Loucy (cell line): ENCODE data around the gene NEBL.

ENCODE experiments used
- H2AFZ ChIP-seq: fragments of 200-600 bp; sonication (generic); 2 replicates; pipeline ENCODE4 v1.6.0; 2016; ENCODE audit warnings: antibody characterized with exemption, mild to moderate bottlenecking, low read length, moderate library complexity
- H3F3A ChIP-seq: fragments of 200-600 bp; 2 replicates; pipeline ENCODE4 v1.6.0; 2016; ENCODE audit warnings: antibody characterized with exemption, low read depth, mild to moderate bottlenecking
- H3K27me3 ChIP-seq: fragments of 200-600 bp; sonication (generic); 2 replicates; pipeline ENCODE4 v1.6.1; 2014; ENCODE audit warnings: low read length, mild to moderate bottlenecking; ENCODE audit not compliant: insufficient read depth, poor library complexity, severe bottlenecking
- H3K36me3 ChIP-seq: fragments of 200-600 bp; sonication (generic); 2 replicates; pipeline ENCODE4 v1.6.1; 2016; ENCODE audit warnings: low read length; ENCODE audit not compliant: insufficient read depth
- H3K4me1 ChIP-seq: fragments of 200-600 bp; sonication (generic); 2 replicates; pipeline ENCODE4 v1.5.1; 2014; ENCODE audit warnings: low read length, mild to moderate bottlenecking; ENCODE audit not compliant: insufficient read depth, poor library complexity, severe bottlenecking
- H3K4me2 ChIP-seq: fragments of 200-600 bp; sonication (generic); 2 replicates; pipeline ENCODE4 v1.6.0; 2014; ENCODE audit warnings: antibody characterized with exemption, low read length, low read depth, mild to moderate bottlenecking; ENCODE audit not compliant: poor library complexity, severe bottlenecking
- H3K4me3 ChIP-seq: fragments of 200-600 bp; sonication (generic); 2 replicates; pipeline ENCODE4 v1.5.1; 2014; ENCODE audit warnings: low read length, mild to moderate bottlenecking, mixed read lengths; ENCODE audit not compliant: poor library complexity, severe bottlenecking
- H3K79me2 ChIP-seq: fragments of 200-600 bp; sonication (generic); 2 replicates; pipeline ENCODE4 v1.6.1; 2014; ENCODE audit warnings: low read length; ENCODE audit not compliant: insufficient read depth
- H3K9ac ChIP-seq: fragments of 200-600 bp; sonication (generic); 2 replicates; pipeline ENCODE4 v1.6.0; 2014; ENCODE audit warnings: mild to moderate bottlenecking, low read depth, low read length, moderate library complexity; ENCODE audit not compliant: poor library complexity, severe bottlenecking
- H3K9me2 ChIP-seq: fragments of 200-600 bp; sonication (generic); replicated peaks from 2 replicates; pipeline ENCODE4 v1.6.1; 2016; ENCODE audit warnings: low read depth, low read length, mixed read lengths
- H3K9me3 ChIP-seq: fragments of 200-600 bp; sonication (generic); 2 replicates; pipeline ENCODE4 v1.6.1; 2014; ENCODE audit warnings: mild to moderate bottlenecking, antibody characterized with exemption, low read length, low read depth; ENCODE audit not compliant: insufficient read depth
- H4K20me1 ChIP-seq: fragments of 200-600 bp; sonication (generic); 2 replicates; pipeline ENCODE4 v1.6.0; 2014; ENCODE audit warnings: antibody characterized with exemption, low read length, mild to moderate bottlenecking; ENCODE audit not compliant: insufficient read depth, poor library complexity, severe bottlenecking
- EZH2phosphoT487 ChIP-seq: fragments of 200-600 bp; IDR thresholded peaks from 2 replicates; pipeline ENCODE4 v1.6.1; 2018; ENCODE audit warnings: antibody characterized with exemption, mild to moderate bottlenecking, moderate library complexity, borderline replicate concordance
- TF ChIP-seq, protein P1 (sequence below): fragments of 200-600 bp; sonication (generic); conservative IDR thresholded peaks from 2 replicates; pipeline ENCODE4 v1.5.1; 2014; ENCODE audit warnings: mild to moderate bottlenecking, antibody characterized with exemption, low read length

NEBL gene

DNA sequence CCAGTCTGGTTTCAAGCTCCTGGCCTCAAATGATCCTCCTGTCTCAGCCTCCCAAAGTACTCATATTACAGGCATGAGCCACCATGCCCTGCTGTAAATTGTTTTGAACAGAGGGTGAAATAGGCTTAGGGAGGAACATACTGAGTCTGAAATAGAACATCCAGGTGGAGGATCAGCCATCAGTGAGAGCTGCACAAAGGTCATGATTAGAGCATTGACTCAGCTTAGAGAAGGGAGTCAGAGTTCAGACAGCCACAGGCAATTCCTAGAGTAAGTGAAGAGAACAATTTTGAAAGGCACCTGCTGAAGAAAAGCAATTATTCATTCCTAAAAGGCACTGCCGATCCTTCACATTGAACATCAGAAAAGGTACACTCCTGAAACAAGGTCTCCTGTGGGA lies 15.9 kb upstream of the NEBL start:
- Histone ChIP-seq H3K9me2 (no peaks in the 10 kb centered on the region), H4K20me1 (no peaks in the 10 kb centered on the region), H3K4me2 (no peak overlapping the region), H3K4me3 (no peak overlapping the region), H3K9ac (no peak overlapping the region), H3F3A (no peaks in the 10 kb centered on the region), H3K36me3 (no peaks in the 10 kb centered on the region), H2AFZ (no peak overlapping the region), H3K4me1 (no peaks in the 10 kb centered on the region), H3K9me3 (no peaks in the 10 kb centered on the region), H3K79me2 (no peaks in the 10 kb centered on the region), H3K27me3 (no peaks in the 10 kb centered on the region)
- TF ChIP-seq EZH2phosphoT487: no peak
- TF ChIP-seq, protein P1, sequence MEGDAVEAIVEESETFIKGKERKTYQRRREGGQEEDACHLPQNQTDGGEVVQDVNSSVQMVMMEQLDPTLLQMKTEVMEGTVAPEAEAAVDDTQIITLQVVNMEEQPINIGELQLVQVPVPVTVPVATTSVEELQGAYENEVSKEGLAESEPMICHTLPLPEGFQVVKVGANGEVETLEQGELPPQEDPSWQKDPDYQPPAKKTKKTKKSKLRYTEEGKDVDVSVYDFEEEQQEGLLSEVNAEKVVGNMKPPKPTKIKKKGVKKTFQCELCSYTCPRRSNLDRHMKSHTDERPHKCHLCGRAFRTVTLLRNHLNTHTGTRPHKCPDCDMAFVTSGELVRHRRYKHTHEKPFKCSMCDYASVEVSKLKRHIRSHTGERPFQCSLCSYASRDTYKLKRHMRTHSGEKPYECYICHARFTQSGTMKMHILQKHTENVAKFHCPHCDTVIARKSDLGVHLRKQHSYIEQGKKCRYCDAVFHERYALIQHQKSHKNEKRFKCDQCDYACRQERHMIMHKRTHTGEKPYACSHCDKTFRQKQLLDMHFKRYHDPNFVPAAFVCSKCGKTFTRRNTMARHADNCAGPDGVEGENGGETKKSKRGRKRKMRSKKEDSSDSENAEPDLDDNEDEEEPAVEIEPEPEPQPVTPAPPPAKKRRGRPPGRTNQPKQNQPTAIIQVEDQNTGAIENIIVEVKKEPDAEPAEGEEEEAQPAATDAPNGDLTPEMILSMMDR: no peak

DNA sequence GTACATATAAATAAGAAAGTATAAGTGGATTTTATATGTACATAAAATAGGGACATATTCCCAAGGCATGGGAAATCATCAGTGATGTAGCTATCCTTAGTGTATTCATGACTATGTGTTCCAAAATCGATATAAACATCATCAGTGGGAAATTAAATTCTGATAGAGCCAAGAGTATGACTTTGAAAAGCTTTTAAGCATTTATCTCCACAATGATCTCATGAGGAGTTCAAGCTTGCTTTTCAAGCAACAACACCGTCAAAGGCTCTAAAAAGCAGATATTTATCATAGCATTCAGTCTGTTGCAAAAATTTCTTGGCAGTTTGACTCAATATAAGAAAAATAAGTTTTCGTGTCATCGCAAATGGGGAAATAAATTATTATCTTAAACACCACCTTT lies 14.5 kb upstream of the NEBL start:
- H3K36me3 ChIP-seq: no peaks in the 10 kb centered on the region

DNA sequence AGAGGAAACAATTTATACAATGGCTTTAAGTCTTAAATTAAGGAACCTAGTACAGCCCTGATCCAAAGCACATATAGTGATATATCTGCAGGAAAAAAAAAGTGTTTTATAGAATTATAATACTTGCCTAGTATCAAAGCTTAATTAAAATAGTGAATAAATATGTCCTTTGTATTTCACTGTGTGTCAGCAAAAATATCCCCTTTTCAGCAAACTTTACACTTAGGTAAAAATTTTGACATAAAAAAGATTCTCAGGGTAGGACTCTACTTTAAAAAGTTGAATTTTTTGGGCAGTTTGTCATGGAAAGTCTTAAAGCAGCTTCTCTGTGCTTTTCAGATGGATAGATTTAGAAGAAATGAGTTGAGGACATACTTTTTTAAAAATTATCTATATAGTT lies 12.7 kb upstream of the NEBL start:
- no peak for TF ChIP-seq EZH2phosphoT487
- TF ChIP-seq, protein P1: no peak
- H3K9ac ChIP-seq: no peak overlapping the region
- H3F3A ChIP-seq: no peaks in the 10 kb centered on the region
- no peaks in the 10 kb centered on the region for H3K27me3 ChIP-seq
- H2AFZ ChIP-seq: no peak overlapping the region
- H3K4me2 ChIP-seq: no peak overlapping the region
- no peaks in the 10 kb centered on the region for H3K4me1 ChIP-seq
- H3K79me2 ChIP-seq: no peaks in the 10 kb centered on the region
- no peaks in the 10 kb centered on the region for H3K36me3 ChIP-seq
- no peak overlapping the region for H3K4me3 ChIP-seq
- no peaks in the 10 kb centered on the region for H3K9me3 ChIP-seq
- H4K20me1 ChIP-seq: no peaks in the 10 kb centered on the region
- no peaks in the 10 kb centered on the region for H3K9me2 ChIP-seq

More for the DNA sequence above, 14.5 kb upstream of the NEBL start:
- no peaks in the 10 kb centered on the region for H3K9me3 ChIP-seq
- no peaks in the 10 kb centered on the region for H3K27me3 ChIP-seq
- TF ChIP-seq, protein P1: no peak
- no peak for TF ChIP-seq EZH2phosphoT487
- H4K20me1 ChIP-seq: no peaks in the 10 kb centered on the region
- H3K4me3 ChIP-seq: no peak overlapping the region
- no peaks in the 10 kb centered on the region for H3K4me1 ChIP-seq
- no peak overlapping the region for H3K9ac ChIP-seq
- no peaks in the 10 kb centered on the region for H3F3A ChIP-seq
- H3K4me2 ChIP-seq: no peak overlapping the region
- H2AFZ ChIP-seq: no peak overlapping the region
- H3K79me2 ChIP-seq: no peaks in the 10 kb centered on the region
- H3K9me2 ChIP-seq: no peaks in the 10 kb centered on the region
